GM08714 (cell line): ENCODE results near the gene SLC36A1.

ENCODE experiments used
- H3K4me3 ChIP-seq: fragments of 200-500 bp; sonication (Bioruptor generic); 2 replicates; pipeline ENCODE4 v1.5.1; 2014; ENCODE audit warnings: mild to moderate bottlenecking, low read length, inconsistent platforms
- ZNF274 ChIP-seq: IDR thresholded peaks from 2 replicates; pipeline ENCODE4 v1.6.1; 2012; ENCODE audit warnings: mild to moderate bottlenecking, low read depth, low read length

SLC36A1 gene

GRCh38 chr5:151520294-151520693, 72.9 kb downstream of the SLC36A1 start:
- H3K4me3 ChIP-seq: no peak overlapping the region
- TF ChIP-seq ZNF274: no peak

- no peak overlapping the region for H3K4me3 ChIP-seq
Measured at GRCh38 chr5:151522226-151522625, 74.8 kb downstream of the SLC36A1 start.

GRCh38 chr5:151523335-151523734, 75.9 kb downstream of the SLC36A1 start:
- TF ChIP-seq ZNF274: no peak
- no peak overlapping the region for H3K4me3 ChIP-seq

More at GRCh38 chr5:151522226-151522625, 74.8 kb downstream of the SLC36A1 start:
- no peak for TF ChIP-seq ZNF274

GRCh38 chr5:151528153-151528552, 80.8 kb downstream of the SLC36A1 start:
- no peak overlapping the region for H3K4me3 ChIP-seq
- no peak for TF ChIP-seq ZNF274

- no peak for TF ChIP-seq ZNF274
- no peak overlapping the region for H3K4me3 ChIP-seq
Measured at GRCh38 chr5:151528996-151529395, 81.6 kb downstream of the SLC36A1 start.

- TF ChIP-seq ZNF274: no peak
- no peak overlapping the region for H3K4me3 ChIP-seq
Measured at GRCh38 chr5:151531581-151531980, 84.2 kb downstream of the SLC36A1 start.

- H3K4me3 ChIP-seq: no peak overlapping the region
- TF ChIP-seq ZNF274: no peak
Measured at GRCh38 chr5:151532416-151532815, 85.0 kb downstream of the SLC36A1 start.

- no peak for TF ChIP-seq ZNF274
- no peak overlapping the region for H3K4me3 ChIP-seq
Measured at GRCh38 chr5:151534350-151534749, 86.9 kb downstream of the SLC36A1 start.

GRCh38 chr5:151537044-151537443, 89.6 kb downstream of the SLC36A1 start:
- no peak for TF ChIP-seq ZNF274
- H3K4me3 ChIP-seq: no peak overlapping the region

- no peak for TF ChIP-seq ZNF274
- H3K4me3 ChIP-seq: no peak overlapping the region
Measured at GRCh38 chr5:151541571-151541970, 94.2 kb downstream of the SLC36A1 start.
